GM12892 (cell line): ENCODE results near the gene PRDM15.

Source experiments
- POLR2A ChIP-seq: IDR thresholded peaks from 2 replicates; pipeline ENCODE4 v1.6.1; 2011; ENCODE audit warnings: low read depth, low read length, control low read depth
- POLR2AphosphoS5 ChIP-seq: IDR thresholded peaks from 2 replicates; pipeline ENCODE4 v1.6.1; 2011; ENCODE audit warnings: low read depth, low read length, control low read depth

DNA sequence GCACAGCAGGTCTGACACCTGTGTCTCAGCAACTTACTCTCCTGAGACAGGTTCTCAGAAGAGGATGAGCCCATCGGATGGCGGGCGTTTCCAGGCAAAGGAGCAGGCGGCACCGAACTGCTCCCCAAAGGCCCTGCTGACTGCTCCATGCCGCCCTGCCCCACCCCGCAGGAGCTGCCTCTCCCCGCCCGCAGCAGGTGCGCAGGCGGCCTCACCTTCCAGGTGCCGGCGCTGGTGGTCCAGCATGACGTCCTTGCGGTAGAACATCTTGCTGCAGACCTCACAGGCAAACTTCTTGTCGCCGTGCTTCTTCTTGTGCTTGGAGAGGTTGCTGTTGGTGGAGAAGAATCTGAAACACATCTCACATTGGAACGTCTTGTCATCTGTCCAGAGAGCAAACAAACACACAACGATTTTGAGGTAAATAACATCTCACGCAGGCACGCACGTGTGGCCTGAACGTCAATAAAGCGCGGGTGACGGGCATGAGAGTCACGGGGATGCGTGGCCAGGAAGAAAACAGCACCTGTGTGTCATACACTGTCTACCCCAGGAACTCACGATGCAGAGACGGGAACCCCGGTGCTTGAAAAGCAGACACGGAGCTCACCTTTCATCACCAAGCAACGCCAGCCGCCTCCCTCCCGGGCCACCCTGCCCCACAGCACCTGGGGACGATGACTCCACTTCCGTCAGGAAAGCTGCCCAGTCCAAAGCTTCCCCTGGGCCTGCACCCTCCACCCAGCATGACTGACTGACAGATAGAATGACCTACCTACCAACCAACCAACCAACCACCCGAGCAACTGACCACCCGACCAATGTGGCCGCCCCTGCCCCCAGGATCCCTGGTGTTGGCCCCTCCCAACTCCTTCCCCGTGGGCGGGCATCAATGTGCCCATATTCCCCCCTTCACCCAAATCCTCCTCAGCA is 50.9 kb downstream of the PRDM15 start:
- TF ChIP-seq POLR2A, result no peak
- TF ChIP-seq POLR2AphosphoS5, result no peak
